Chondrocyte (in vitro differentiated cells): ENCODE data around the gene GABRG3. TPM values are rescaled to one million over a fixed set of nuclear protein-coding genes. Genes with fewer than 3 reads are reported as not detected.
"Not testable (repeated sequence)": the region's sequence is repeated elsewhere in the genome, so short reads cannot be mapped to it uniquely, and the experiment has no call there.

Experiments used
- DNase-seq: peaks from one replicate; pipeline ENCODE4 v3.0.0; 2021; ENCODE audit warnings: mixed read lengths, low spot score
- H3K27ac Mint-ChIP-seq: one replicate; pipeline ENCODE4 v1.8.0; 2021; ENCODE audit warnings: mild to moderate bottlenecking, moderate library complexity, mixed read lengths; ENCODE audit not compliant: unreplicated experiment
- H3K27me3 Mint-ChIP-seq: 2 replicates; pipeline ENCODE4 v1.8.0; 2021; ENCODE audit warnings: low read depth, mixed read lengths
- H3K36me3 Mint-ChIP-seq: 2 replicates; pipeline ENCODE4 v1.8.0; 2021; ENCODE audit warnings: low read depth, mixed read lengths
- H3K4me1 Mint-ChIP-seq: 2 replicates; pipeline ENCODE4 v1.8.0; 2021; ENCODE audit warnings: low read depth, mild to moderate bottlenecking, mixed read lengths
- H3K4me3 Mint-ChIP-seq: one replicate; pipeline ENCODE4 v1.8.0; 2021; ENCODE audit warnings: mild to moderate bottlenecking, moderate library complexity, mixed read lengths; ENCODE audit not compliant: unreplicated experiment
- H3K9me3 Mint-ChIP-seq: 2 replicates; pipeline ENCODE4 v1.8.0; 2021; ENCODE audit warnings: low read depth, mixed read lengths
- CTCF ChIP-seq: fragments of 200-600 bp; sonication (generic); IDR thresholded peaks from 2 replicates; pipeline ENCODE4 v1.5.0; 2021; ENCODE audit warnings: antibody characterized with exemption, mild to moderate bottlenecking, moderate library complexity
- total RNA-seq: library from RNA; stranded (reverse); gene quantifications from 3 replicates; pipeline ENCODE4 v1.2.1, GENCODE V29; 2021

The GABRG3 gene
- total RNA-seq, 1 donor from 2014 or later: not detected

GRCh38 chr15:27365456-27365855 lies 394.5 kb downstream of the GABRG3 start:
- no peaks in the 10 kb centered on the region for H3K36me3 Mint-ChIP-seq
- no peaks in the 10 kb centered on the region for H3K9me3 Mint-ChIP-seq
- DNase-seq: no peak
- TF ChIP-seq CTCF: no peak
- no peak overlapping the region for H3K4me3 Mint-ChIP-seq
- no peaks in the 10 kb centered on the region for H3K27me3 Mint-ChIP-seq
- no peak overlapping the region for H3K27ac Mint-ChIP-seq
- no peaks in the 10 kb centered on the region for H3K4me1 Mint-ChIP-seq

GRCh38 chr15:27377391-27377790 lies 406.4 kb downstream of the GABRG3 start:
- not testable (repeated sequence) for H3K9me3 Mint-ChIP-seq, H3K27me3 Mint-ChIP-seq, H3K36me3 Mint-ChIP-seq, H3K4me3 Mint-ChIP-seq, H3K27ac Mint-ChIP-seq, DNase-seq, H3K4me1 Mint-ChIP-seq

- Mint-ChIP-seq H3K4me3 (no peak overlapping the region), H3K27ac (no peak overlapping the region), H3K36me3 (peaks cover 1% of the 10 kb centered on the region), H3K9me3 (peaks cover 11% of the 10 kb centered on the region), H3K4me1 (no peaks in the 10 kb centered on the region), H3K27me3 (peaks cover 5% of the 10 kb centered on the region)
- no peak for DNase-seq
- no peak for TF ChIP-seq CTCF
Observed at GRCh38 chr15:27382361-27383025, 411.5 kb downstream of the GABRG3 start.

- no peak overlapping the region for H3K4me3 Mint-ChIP-seq
- H3K27ac Mint-ChIP-seq: no peak overlapping the region
- peaks cover 5% of the 10 kb centered on the region for H3K27me3 Mint-ChIP-seq
- H3K36me3 Mint-ChIP-seq: peaks cover 1% of the 10 kb centered on the region
- DNase-seq: no peak
- H3K4me1 Mint-ChIP-seq: no peaks in the 10 kb centered on the region
- TF ChIP-seq CTCF: no peak
- H3K9me3 Mint-ChIP-seq: peaks cover 11% of the 10 kb centered on the region
Observed at GRCh38 chr15:27383726-27384125, 412.7 kb downstream of the GABRG3 start.

GRCh38 chr15:27392163-27392562 lies 421.2 kb downstream of the GABRG3 start:
- H3K27ac Mint-ChIP-seq: no peak overlapping the region
- no peak for TF ChIP-seq CTCF
- no peaks in the 10 kb centered on the region for H3K27me3 Mint-ChIP-seq
- no peak for DNase-seq
- H3K36me3 Mint-ChIP-seq: peaks cover 1% of the 10 kb centered on the region
- H3K9me3 Mint-ChIP-seq: peaks cover 9% of the 10 kb centered on the region
- H3K4me3 Mint-ChIP-seq: no peak overlapping the region
- H3K4me1 Mint-ChIP-seq: no peaks in the 10 kb centered on the region

GRCh38 chr15:27396521-27396920 lies 425.5 kb downstream of the GABRG3 start:
- no peak for DNase-seq
- Mint-ChIP-seq H3K4me3 (no peak overlapping the region), H3K27ac (no peak overlapping the region), H3K27me3 (no peaks in the 10 kb centered on the region), H3K36me3 (peaks cover 1% of the 10 kb centered on the region), H3K4me1 (peaks cover 2% of the 10 kb centered on the region), H3K9me3 (peaks cover 9% of the 10 kb centered on the region)
- no peak for TF ChIP-seq CTCF
